SJSA1 (cell line): ENCODE measurements around the gene LRRTM3. TPM values are rescaled to one million over a fixed set of nuclear protein-coding genes. Genes with fewer than 3 reads are reported as not detected.

Experiments used
- DNase-seq, 2 experiments: peaks; one replicate each; pipeline ENCODE4 v3.0.0-alpha.2; 2015 to 2020; ENCODE audit warnings: low spot score in 2 of 2, low read depth in 1 of 2
- H3K27ac ChIP-seq: fragments of 250-450 bp; sonication (Bioruptor Pico); 2 replicates; pipeline ENCODE4 v1.5.1; 2020; ENCODE audit warnings: mild to moderate bottlenecking, moderate library complexity
- H3K27me3 ChIP-seq: fragments of 250-450 bp; sonication (Bioruptor Pico); replicated peaks from 2 replicates; pipeline ENCODE4 v1.5.1; 2020; ENCODE audit warnings: mild to moderate bottlenecking, moderate library complexity
- H3K36me3 ChIP-seq: fragments of 250-450 bp; sonication (Bioruptor Pico); 2 replicates; pipeline ENCODE4 v1.5.1; 2020; ENCODE audit warnings: mild to moderate bottlenecking
- H3K4me1 ChIP-seq: fragments of 250-450 bp; sonication (Bioruptor Pico); replicated peaks from 2 replicates; pipeline ENCODE4 v1.6.1; 2021; ENCODE audit warnings: mild to moderate bottlenecking
- H3K4me3 ChIP-seq: fragments of 250-450 bp; sonication (Bioruptor Pico); 2 replicates; pipeline ENCODE4 v1.5.1; 2020; ENCODE audit warnings: mild to moderate bottlenecking
- H3K9me3 ChIP-seq: fragments of 250-450 bp; sonication (Bioruptor Pico); replicated peaks from 2 replicates; pipeline ENCODE4 v1.5.1; 2020; ENCODE audit warnings: mild to moderate bottlenecking
- total RNA-seq: library from RNA; depleted of rRNA; stranded (reverse); fragments of >200 nt; shearing (Covaris generic); gene quantifications from 2 replicates; pipeline ENCODE4 v1.2.3, GENCODE V29; 2014

Gene LRRTM3
- total RNA-seq, 1 experiment from 2014 or later = not detected

DNA sequence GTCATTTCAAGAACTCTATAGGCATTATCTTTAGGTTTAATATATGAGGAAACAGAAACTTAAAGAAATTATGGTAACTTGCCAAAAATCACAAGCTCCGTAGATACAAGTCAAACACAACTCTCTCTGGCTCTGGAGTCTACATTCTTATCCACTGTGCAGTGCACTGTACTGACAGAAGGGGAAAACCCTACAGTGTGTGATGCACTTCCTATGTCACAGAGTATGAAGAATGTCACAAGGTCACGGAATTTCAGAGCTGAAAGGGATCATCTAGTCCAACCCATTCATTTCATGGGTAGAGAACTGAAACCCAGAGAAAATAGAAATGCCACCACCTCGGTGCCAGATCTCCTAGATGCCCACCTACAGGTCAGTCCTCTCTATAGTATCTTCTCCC, 86.1 kb downstream of the LRRTM3 start:
- Histone ChIP-seq H3K27me3 (no peaks in the 10 kb centered on the region), H3K36me3 (no peaks in the 10 kb centered on the region), H3K27ac (no peak overlapping the region), H3K4me3 (no peak overlapping the region), H3K9me3 (no peaks in the 10 kb centered on the region), H3K4me1 (no peaks in the 10 kb centered on the region)
- no peak for DNase-seq

DNA sequence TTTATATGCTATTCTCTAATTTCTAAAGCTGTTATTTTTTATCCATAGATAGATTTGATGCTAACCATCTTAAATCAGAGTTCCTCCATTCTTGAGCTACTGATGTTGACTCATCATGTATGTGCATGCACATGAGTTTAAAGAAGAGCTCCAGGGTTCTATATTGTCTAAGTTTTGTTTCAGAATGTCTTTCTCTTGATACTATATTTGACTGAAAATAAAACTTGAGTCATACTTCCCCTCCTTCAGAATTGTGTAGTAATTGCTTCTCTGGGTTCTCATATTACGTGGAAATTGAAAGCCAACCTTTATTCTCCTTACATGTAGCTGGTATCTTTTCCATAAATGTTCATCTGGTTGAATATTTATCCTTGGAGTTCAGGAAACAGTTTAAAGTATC, 89.4 kb downstream of the LRRTM3 start:
- no peaks in the 10 kb centered on the region for H3K36me3 ChIP-seq
- H3K4me3 ChIP-seq = no peak overlapping the region
- no peaks in the 10 kb centered on the region for H3K4me1 ChIP-seq
- DNase-seq = no peak
- H3K9me3 ChIP-seq = no peaks in the 10 kb centered on the region
- no peaks in the 10 kb centered on the region for H3K27me3 ChIP-seq
- H3K27ac ChIP-seq = no peak overlapping the region

DNA sequence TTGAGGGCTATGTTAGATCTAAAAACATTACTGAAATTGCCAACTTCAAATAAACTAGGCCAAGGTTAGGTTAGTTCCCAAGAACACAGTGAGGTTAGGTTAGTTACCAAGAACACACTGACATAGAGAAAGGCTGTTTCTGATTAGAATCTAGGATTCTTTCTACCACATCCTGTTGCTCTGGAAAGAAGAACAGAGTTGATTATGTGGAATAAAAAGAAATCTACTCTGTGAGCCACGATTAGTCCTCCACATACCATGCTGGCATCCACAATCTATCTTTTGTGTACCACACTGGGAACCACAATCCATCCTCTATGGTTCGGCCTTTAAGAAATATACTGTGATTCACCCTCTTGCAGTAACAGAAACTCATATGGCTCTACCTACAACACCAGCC, 91.4 kb downstream of the LRRTM3 start:
- Histone ChIP-seq H3K27me3 (no peaks in the 10 kb centered on the region), H3K4me1 (no peaks in the 10 kb centered on the region), H3K9me3 (no peaks in the 10 kb centered on the region), H3K27ac (no peak overlapping the region), H3K4me3 (no peak overlapping the region), H3K36me3 (no peaks in the 10 kb centered on the region)
- no peak for DNase-seq

DNA sequence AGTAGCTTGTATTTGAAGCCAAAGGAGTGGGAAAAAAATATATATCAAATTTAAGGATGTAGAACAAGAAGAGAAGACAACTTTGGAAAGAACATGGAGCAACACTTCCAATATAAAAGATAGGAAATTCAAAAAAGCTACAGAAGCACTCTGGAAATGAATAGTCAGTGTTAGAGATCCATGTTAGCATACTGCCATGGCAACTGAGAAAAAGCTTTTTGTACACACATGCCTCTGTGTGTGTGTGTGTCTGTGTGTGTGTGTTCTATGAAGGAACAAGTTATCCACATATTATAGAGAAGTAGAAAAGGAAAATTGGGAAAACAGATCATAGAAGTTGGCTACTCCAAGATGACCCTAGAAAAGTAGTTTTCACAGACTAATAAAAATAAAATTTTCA, 96.3 kb downstream of the LRRTM3 start:
- H3K4me1 ChIP-seq = no peaks in the 10 kb centered on the region
- H3K36me3 ChIP-seq = no peaks in the 10 kb centered on the region
- no peaks in the 10 kb centered on the region for H3K9me3 ChIP-seq
- H3K27me3 ChIP-seq = no peaks in the 10 kb centered on the region
- no peak overlapping the region for H3K4me3 ChIP-seq
- no peak overlapping the region for H3K27ac ChIP-seq
- no peak for DNase-seq

DNA sequence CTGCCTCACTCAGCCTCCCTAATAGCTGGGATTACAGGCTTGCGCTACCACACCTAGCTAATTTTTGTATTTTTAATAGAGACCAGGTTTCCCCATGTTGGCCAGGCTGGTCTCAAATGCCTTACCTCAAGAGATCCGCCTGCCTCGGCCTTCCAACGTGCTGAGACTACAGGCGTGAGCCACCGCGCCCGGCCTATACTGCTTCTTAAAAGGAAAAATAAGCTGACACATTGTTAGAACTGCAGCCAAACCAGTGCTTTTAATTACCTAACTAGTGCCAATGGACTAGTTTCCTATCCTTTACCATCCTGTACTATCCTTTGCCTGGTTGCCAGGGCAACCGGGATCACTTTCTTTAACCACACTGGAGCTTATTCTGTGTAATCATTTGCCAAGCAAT, 108.0 kb downstream of the LRRTM3 start:
- no peak for DNase-seq
- Histone ChIP-seq H3K27me3 (no peaks in the 10 kb centered on the region), H3K36me3 (no peaks in the 10 kb centered on the region), H3K4me3 (no peak overlapping the region), H3K27ac (no peak overlapping the region), H3K9me3 (no peaks in the 10 kb centered on the region), H3K4me1 (no peaks in the 10 kb centered on the region)

DNA sequence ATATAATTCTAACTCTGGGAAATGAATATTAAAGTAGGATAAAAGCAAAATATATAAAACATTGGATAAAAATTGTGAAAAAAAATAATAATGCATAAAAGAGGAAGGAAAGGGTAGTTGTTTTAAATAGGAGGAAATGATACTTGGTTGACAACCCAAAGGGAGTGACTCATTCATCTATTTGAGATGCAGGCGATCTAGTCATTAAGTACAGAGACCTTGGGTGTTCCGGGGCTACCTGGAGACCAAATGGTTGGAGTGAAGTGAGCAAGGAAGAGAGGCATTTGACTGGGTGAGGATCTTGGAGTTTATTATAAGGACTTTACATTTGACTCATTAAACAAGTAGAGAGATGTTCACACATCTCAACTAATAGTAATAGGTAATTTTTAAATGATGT, 111.0 kb downstream of the LRRTM3 start:
- no peak for DNase-seq
- Histone ChIP-seq H3K27ac (no peak overlapping the region), H3K4me3 (no peak overlapping the region), H3K27me3 (no peaks in the 10 kb centered on the region), H3K4me1 (no peaks in the 10 kb centered on the region), H3K9me3 (no peaks in the 10 kb centered on the region), H3K36me3 (no peaks in the 10 kb centered on the region)

DNA sequence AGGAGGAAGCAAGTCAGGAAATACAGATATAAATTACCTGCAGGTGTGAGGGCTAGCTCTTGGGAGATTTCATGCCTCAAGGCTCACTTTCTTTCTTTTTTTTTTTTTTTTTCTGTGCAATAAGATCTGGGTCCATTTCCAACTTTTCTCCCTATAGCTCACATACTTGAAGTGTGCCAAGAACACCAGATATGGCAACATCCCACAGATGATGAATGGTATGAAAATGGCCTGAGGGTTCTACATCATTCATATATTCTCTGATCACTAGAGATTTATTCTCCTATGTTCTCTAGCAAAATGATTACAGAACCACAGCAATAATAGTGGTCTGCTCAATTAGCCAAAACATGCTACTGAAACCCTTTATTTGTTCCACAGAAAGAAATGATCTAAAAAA, 117.2 kb downstream of the LRRTM3 start:
- H3K27ac ChIP-seq = no peak overlapping the region
- H3K4me1 ChIP-seq = no peaks in the 10 kb centered on the region
- no peaks in the 10 kb centered on the region for H3K9me3 ChIP-seq
- no peaks in the 10 kb centered on the region for H3K36me3 ChIP-seq
- H3K4me3 ChIP-seq = no peak overlapping the region
- no peak for DNase-seq
- no peaks in the 10 kb centered on the region for H3K27me3 ChIP-seq

DNA sequence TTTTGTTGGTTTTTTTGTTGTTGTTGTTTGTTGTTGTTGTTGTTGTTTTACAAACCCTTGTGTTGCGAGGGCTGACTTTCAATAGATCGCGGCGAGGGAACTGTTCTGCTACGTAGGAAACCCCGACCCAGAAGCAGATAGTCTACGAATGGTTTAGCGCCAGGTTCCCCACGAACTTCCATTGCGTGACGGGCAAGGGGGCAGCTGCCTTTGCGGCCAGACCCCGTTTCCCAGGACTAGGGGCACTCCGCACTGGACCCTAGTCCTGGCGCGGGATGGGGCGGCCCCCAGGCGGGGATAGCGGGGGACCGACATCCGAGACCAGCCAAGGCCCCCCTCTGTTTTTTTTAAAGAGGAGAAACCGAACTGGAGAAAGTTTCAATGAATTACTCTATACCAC, 119.6 kb downstream of the LRRTM3 start:
- H3K9me3 ChIP-seq = no peaks in the 10 kb centered on the region
- no peaks in the 10 kb centered on the region for H3K27me3 ChIP-seq
- no peaks in the 10 kb centered on the region for H3K36me3 ChIP-seq
- no peak overlapping the region for H3K4me3 ChIP-seq
- H3K4me1 ChIP-seq = no peaks in the 10 kb centered on the region
- no peak overlapping the region for H3K27ac ChIP-seq
- DNase-seq = no peak

DNA sequence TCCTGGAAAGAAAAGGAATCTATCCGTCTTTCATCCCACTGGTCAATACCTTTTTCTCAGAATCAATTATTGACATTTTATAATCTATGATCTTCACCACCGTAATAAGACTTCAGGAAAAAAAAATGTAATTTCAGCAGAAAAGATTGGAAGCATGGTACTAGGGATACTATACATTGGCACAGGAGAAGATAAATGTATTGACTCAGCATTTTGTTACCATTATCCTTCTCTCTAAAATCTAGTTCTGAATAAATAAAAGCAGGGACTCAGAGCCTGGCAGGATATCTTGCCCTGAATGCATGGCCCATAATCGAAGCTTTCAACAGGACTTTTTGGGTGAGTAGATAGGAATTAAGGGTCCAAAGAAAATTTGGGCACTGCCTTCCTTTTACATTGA, 120.7 kb downstream of the LRRTM3 start:
- Histone ChIP-seq H3K27ac (no peak overlapping the region), H3K4me3 (no peak overlapping the region), H3K27me3 (no peaks in the 10 kb centered on the region), H3K9me3 (no peaks in the 10 kb centered on the region), H3K36me3 (no peaks in the 10 kb centered on the region), H3K4me1 (no peaks in the 10 kb centered on the region)
- no peak for DNase-seq

DNA sequence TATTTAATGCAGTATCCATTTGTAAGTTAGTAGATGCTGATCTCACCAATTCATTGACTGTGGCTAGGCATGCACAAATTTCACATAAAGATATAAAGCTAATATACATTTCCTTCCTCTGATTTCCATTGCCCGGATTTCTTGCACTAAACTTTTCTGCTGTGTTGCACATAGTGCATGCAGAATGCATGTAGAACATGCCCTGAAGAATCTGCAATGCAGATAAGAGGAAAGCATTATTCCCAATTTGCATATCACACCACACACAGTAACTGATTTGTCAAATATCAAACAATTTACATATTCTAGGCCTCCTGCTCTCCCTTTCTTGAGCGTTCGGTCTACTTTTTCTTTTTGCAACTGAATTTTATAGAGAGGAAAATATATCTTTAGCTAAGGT, 124.2 kb downstream of the LRRTM3 start:
- no peaks in the 10 kb centered on the region for H3K4me1 ChIP-seq
- no peak overlapping the region for H3K4me3 ChIP-seq
- DNase-seq = no peak
- H3K27me3 ChIP-seq = no peaks in the 10 kb centered on the region
- H3K9me3 ChIP-seq = no peaks in the 10 kb centered on the region
- no peak overlapping the region for H3K27ac ChIP-seq
- no peaks in the 10 kb centered on the region for H3K36me3 ChIP-seq

DNA sequence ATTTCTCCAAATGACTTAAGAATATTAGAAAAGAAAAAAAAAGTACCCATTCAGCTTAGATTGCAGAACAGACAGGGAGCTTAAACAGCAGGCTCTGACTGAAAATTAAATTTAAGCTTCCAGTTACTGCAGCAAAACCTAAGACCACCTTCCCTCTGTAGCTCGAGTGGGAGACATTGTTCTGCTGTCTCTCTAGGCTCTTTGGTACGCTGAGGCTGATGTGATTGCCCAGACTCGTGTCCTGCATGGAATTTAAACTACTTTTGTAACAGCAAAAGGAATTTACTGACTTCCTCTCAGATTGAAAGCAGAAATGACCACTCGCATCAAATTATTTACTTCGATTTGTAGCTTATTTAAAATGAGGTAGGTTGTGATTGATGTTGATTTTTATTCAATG, 124.6 kb downstream of the LRRTM3 start:
- Histone ChIP-seq H3K27ac (no peak overlapping the region), H3K9me3 (no peaks in the 10 kb centered on the region), H3K27me3 (no peaks in the 10 kb centered on the region), H3K4me1 (no peaks in the 10 kb centered on the region), H3K4me3 (no peak overlapping the region), H3K36me3 (no peaks in the 10 kb centered on the region)
- DNase-seq = no peak

DNA sequence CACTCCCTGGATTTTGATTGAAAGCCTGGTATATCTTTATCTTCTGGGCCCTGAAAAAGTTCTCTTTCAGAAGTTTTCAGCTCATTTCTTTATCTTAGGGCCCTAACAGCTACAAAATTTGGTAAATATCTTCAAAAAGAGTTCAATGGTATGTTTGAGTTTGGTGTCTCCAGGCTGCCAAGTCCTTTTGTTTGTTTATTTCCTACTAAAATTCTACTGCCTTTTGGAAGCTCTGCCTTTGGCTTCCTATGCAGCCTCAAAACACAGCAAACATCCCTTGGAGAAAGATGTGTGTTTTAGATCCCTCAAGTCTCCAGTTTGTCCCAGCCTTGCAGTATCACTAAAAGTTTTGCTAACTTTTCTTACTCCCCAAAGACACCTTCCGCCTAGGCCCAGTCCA, 146.8 kb downstream of the LRRTM3 start:
- H3K9me3 ChIP-seq = no peaks in the 10 kb centered on the region
- no peak for DNase-seq

DNA sequence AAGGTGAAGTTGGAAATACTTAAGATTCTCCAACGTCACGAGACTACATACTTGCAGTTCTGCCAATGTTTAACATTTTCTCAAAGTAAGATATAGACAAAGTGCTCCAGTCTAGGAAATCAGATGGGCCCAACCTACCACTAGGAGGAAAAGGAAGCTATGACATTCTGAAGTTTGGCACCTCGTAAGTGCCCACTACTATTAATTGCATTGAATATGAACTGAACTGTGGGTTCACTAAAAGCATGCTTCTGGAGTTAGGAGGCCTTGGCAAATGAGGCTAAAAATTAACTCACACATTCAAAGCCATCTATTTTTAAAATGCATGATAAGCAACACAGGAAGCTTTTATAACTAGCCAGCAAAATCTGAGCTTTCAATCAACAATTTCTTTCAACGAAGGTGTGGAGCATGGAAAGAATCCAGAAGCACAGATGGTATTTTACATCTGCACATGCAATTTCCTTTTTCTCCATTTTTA, 149.7 kb downstream of the LRRTM3 start:
- Histone ChIP-seq H3K9me3 (no peaks in the 10 kb centered on the region), H3K4me1 (no peaks in the 10 kb centered on the region), H3K27ac (no peak overlapping the region), H3K36me3 (no peaks in the 10 kb centered on the region), H3K27me3 (no peaks in the 10 kb centered on the region), H3K4me3 (no peak overlapping the region)
- DNase-seq = no peak

More for the DNA sequence above, 146.8 kb downstream of the LRRTM3 start:
- no peak overlapping the region for H3K27ac ChIP-seq
- H3K4me3 ChIP-seq = no peak overlapping the region
- no peaks in the 10 kb centered on the region for H3K36me3 ChIP-seq
- no peaks in the 10 kb centered on the region for H3K27me3 ChIP-seq
- H3K4me1 ChIP-seq = no peaks in the 10 kb centered on the region

DNA sequence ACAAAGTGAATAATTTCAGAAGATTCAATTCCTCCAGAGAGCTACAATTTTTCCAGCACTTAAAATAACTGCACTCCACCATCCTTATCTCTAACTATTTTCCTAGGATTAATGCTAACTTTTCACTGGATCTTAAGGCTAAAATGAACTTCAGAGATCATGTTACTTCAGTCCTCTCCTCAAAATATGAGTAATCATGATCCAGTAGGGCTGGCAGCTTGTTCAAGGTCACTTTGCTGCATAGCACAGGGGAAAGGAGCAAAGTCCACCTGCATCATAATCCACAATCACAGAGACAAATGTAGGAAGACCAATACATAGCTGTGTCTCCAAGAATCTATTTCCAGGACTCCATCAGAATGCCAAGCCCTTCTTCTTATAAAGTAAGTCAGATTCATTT, 150.3 kb downstream of the LRRTM3 start:
- Histone ChIP-seq H3K27ac (no peak overlapping the region), H3K4me1 (no peaks in the 10 kb centered on the region)

DNA sequence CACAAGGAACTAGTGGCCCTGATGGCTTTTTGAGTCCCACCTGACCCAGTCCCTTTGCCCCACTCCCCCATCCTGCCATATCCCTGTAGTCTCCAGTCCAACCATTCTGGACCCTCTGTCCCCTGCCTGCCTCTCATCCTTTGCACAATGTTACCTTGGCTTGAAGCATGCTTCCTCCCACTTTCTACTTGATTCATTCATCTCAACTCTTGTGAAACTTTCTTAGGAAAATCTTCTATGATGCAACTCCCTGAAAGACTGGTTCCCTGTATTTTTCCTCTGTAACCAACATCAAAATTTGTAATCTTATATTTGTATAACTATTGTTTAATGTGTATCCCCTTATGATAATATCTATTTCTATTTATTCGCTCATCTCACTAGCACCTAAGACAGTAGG, 151.5 kb downstream of the LRRTM3 start:
- no peaks in the 10 kb centered on the region for H3K36me3 ChIP-seq
- H3K4me1 ChIP-seq = no peaks in the 10 kb centered on the region
- DNase-seq = no peak
- no peak overlapping the region for H3K27ac ChIP-seq
- H3K27me3 ChIP-seq = no peaks in the 10 kb centered on the region
- H3K4me3 ChIP-seq = no peak overlapping the region
- no peaks in the 10 kb centered on the region for H3K9me3 ChIP-seq

More for the DNA sequence above, 150.3 kb downstream of the LRRTM3 start:
- H3K36me3 ChIP-seq = no peaks in the 10 kb centered on the region
- H3K9me3 ChIP-seq = no peaks in the 10 kb centered on the region
- H3K27me3 ChIP-seq = no peaks in the 10 kb centered on the region
- H3K4me3 ChIP-seq = no peak overlapping the region
- no peak for DNase-seq
